Kidney epithelial cell (primary cell): ENCODE results near the gene RIPPLY3. TPM values are rescaled to one million over a fixed set of nuclear protein-coding genes. Genes with fewer than 3 reads are reported as not detected.

Experiments used
- DNase-seq: peaks from one replicate; pipeline ENCODE4 v3.0.0-alpha.2; 2010; ENCODE audit warnings: low read depth
- H3K27me3 ChIP-seq: 2 replicates; pipeline ENCODE4 v1.6.0; 2011; ENCODE audit warnings: low read length; ENCODE audit not compliant: control insufficient read depth, insufficient read depth
- H3K36me3 ChIP-seq: 2 replicates; pipeline ENCODE4 v1.5.1; 2011; ENCODE audit warnings: low read length; ENCODE audit not compliant: control insufficient read depth, insufficient read depth
- H3K4me3 ChIP-seq: 2 replicates; pipeline ENCODE4 v1.5.1; 2011; ENCODE audit warnings: low read depth, mild to moderate bottlenecking, control low read depth, low read length
- CTCF ChIP-seq: IDR thresholded peaks from 2 replicates; pipeline ENCODE4 v1.5.1; 2011; ENCODE audit warnings: mild to moderate bottlenecking, moderate library complexity, low read length, control low read depth, inconsistent platforms; ENCODE audit not compliant: insufficient read depth, poor library complexity, severe bottlenecking
- total RNA-seq: library from RNA; depleted of rRNA; stranded (reverse); fragments of >200 nt; gene quantifications from 2 replicates; pipeline ENCODE4 v1.2.3, GENCODE V29; 2015

RIPPLY3 gene
- total RNA-seq, 1 donor from 2014 or later: 0.92 TPM

- Histone ChIP-seq H3K4me3 (no peak overlapping the region), H3K36me3 (no peaks in the 10 kb centered on the region), H3K27me3 (no peaks in the 10 kb centered on the region)
- TF ChIP-seq CTCF: no peak
- DNase-seq: no peak
Observed at GRCh38 chr21:36964827-36965719, 41.4 kb upstream of the RIPPLY3 start.

GRCh38 chr21:36965720-36966065, 40.8 kb upstream of the RIPPLY3 start:
- Histone ChIP-seq H3K36me3 (no peaks in the 10 kb centered on the region), H3K4me3 (peak overlapping the region; percentile 65), H3K27me3 (no peaks in the 10 kb centered on the region)
- DNase-seq: no peak
- TF ChIP-seq CTCF: no peak

GRCh38 chr21:36966066-36966820, 40.3 kb upstream of the RIPPLY3 start, which contains the start of gene HLCS:
Gene HLCS, minus strand, starts transcription at chr21:36966669. Its CDS starts 31 bp downstream, at chr21:36966638.
- DNase-seq: no peak
- Histone ChIP-seq H3K27me3 (no peaks in the 10 kb centered on the region), H3K4me3 (peak within 1 kb of the TSS; percentile 65), H3K36me3 (no peaks in the 10 kb centered on the region)
- no peak for TF ChIP-seq CTCF

- H3K27me3 ChIP-seq: no peaks in the 10 kb centered on the region
- H3K4me3 ChIP-seq: peak overlapping the region; percentile 65
- no peaks in the 10 kb centered on the region for H3K36me3 ChIP-seq
- DNase-seq: no peak
- no peak for TF ChIP-seq CTCF
Observed at GRCh38 chr21:36966821-36967768, 39.4 kb upstream of the RIPPLY3 start.

- DNase-seq: no peak
- no peak for TF ChIP-seq CTCF
- H3K4me3 ChIP-seq: no peak overlapping the region
- no peaks in the 10 kb centered on the region for H3K36me3 ChIP-seq
- H3K27me3 ChIP-seq: no peaks in the 10 kb centered on the region
Observed at GRCh38 chr21:36968414-36968813, 38.1 kb upstream of the RIPPLY3 start.
